ENCODE measurements around the gene TRPM3.

DNA sequence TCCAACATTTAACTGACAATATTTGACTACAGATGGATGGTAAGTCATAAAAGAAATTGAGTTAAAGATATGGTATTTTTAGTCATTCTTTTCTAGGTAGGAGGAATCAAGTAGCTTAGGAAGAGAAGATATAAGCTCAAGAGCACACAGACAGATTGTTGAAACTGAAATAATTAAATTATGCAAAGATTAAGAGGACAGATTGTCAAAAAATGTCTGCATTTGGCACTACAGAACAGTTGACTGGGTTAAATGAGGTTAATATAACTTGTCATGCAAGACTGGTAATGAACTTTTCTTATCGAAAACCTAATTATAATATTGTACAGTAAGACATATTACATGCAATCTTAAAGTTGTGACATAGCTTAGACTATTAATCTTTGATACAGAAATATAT lies 36.3 kb upstream of the TRPM3 start:
- no peak for TF ChIP-seq NR2F2 (IDR thresholded peaks at IDR 0.05; ENCODE audit: borderline replicate concordance, low read depth)
- TF ChIP-seq HOXA7 (CRISPR knock-in tag; IDR thresholded peaks at IDR 0.05): no peak
- TF ChIP-seq ZBTB37 (CRISPR knock-in tag; IDR thresholded peaks at IDR 0.05): no peak
- TF ChIP-seq ZNF737 (CRISPR knock-in tag; IDR thresholded peaks at IDR 0.05; ENCODE audit: borderline replicate concordance): no peak
- TF ChIP-seq GLI4 (CRISPR knock-in tag; IDR thresholded peaks at IDR 0.05; ENCODE audit: borderline replicate concordance): no peak

Measured in HepG2 (cell line).